Aorta (tissue), 5 donors: ENCODE results near the gene C22orf15. TPM values are rescaled to one million over a fixed set of nuclear protein-coding genes. Genes with fewer than 3 reads are reported as not detected.
A peak's percentile ranks its signal among the peaks of the same experiment; 100 is the strongest.

Source experiments
- ATAC-seq: fragments of 200-7000 bp; cut with Tn5 transposase; one replicate; pipeline ENCODE4 v1.9.1; 2022; ENCODE audit warnings: moderate library complexity; ENCODE audit not compliant: low FRiP score
- DNase-seq, 2 donors: peaks; one replicate each; pipeline ENCODE4 v3.0.0-alpha.2; 2020
- H3K27ac ChIP-seq, 2 donors: one replicate each; pipeline ENCODE4 v1.5.1; 2013; ENCODE audit warnings: low read length in 2 of 2, mild to moderate bottlenecking in 2 of 2, moderate library complexity in 2 of 2, control low read depth in 1 of 2, inconsistent platforms in 1 of 2, low read depth in 1 of 2
- H3K27me3 ChIP-seq, 2 donors: one replicate each; pipeline ENCODE4 v1.6.1; 2013; ENCODE audit warnings: control low read depth in 1 of 2, low read length in 1 of 2, mild to moderate bottlenecking in 1 of 2, moderate library complexity in 1 of 2; ENCODE audit not compliant: insufficient read depth in 2 of 2, control insufficient read depth in 1 of 2
- H3K36me3 ChIP-seq, 2 donors: one replicate each; pipeline ENCODE4 v1.6.1; 2013; ENCODE audit warnings: control low read depth in 1 of 2, low read length in 1 of 2, mild to moderate bottlenecking in 1 of 2; ENCODE audit not compliant: insufficient read depth in 2 of 2, control insufficient read depth in 1 of 2
- H3K4me1 ChIP-seq, 2 donors: one replicate each; pipeline ENCODE4 v1.6.1; 2013; ENCODE audit warnings: low read length in 2 of 2, control low read depth in 1 of 2, mild to moderate bottlenecking in 1 of 2, moderate library complexity in 1 of 2; ENCODE audit not compliant: insufficient read depth in 2 of 2, control insufficient read depth in 1 of 2
- H3K4me3 ChIP-seq, 2 donors: one replicate each; pipeline ENCODE4 v1.5.1; 2013; ENCODE audit warnings: low read length in 2 of 2, control low read depth in 1 of 2, mild to moderate bottlenecking in 1 of 2
- H3K9me3 ChIP-seq: one replicate; pipeline ENCODE4 v1.6.1; 2013; ENCODE audit warnings: mild to moderate bottlenecking, low read length; ENCODE audit not compliant: control insufficient read depth
- WGBS, 2 donors: extraction: QIAGEN DNeasy Blood & Tissue Kit; methylation state at CpG; one replicate each; pipeline ENCODE4 v1.1.7; 2013; 5-methylcytosine and 5-hydroxymethylcytosine counted together
- intact Hi-C, 2 donors: fragments of 100-400 bp; cut with DNase I; formaldehyde crosslinking; loops; one replicate each; pipeline versions ENCODE4 v1.14.2 to v1.15.0; 2022
- polyA plus RNA-seq, 2 donors: library from polyadenylated mRNA; stranded (reverse); fragments of 200-250 nt; gene quantifications; one replicate each; pipeline ENCODE4 v1.2.3, GENCODE V29; 2013
- total RNA-seq, 2 donors: library from RNA; stranded (reverse); fragmentation: NEBNext Ultra II Directional; extraction: Animal tissue kit (Norgen Biotek cat#: 25700); gene quantifications; one replicate each; pipeline ENCODE4 v1.2.1, GENCODE V29; 2021
- donor health status: healthy with polysubstance abuse.
- donor health status: Bipolar disorder and iron deficiency.
- donor health status: DM: no; HTN: no; CAD: no.
- donor health status: DM: no; HTN: no; CAD: no.
- donor health status: DM: yes; HTN: yes; CAD: no.

The C22orf15 gene
- total and polyA plus RNA-seq, 4 donors: 0.23 to 0.69 TPM; not detected in 2

DNA sequence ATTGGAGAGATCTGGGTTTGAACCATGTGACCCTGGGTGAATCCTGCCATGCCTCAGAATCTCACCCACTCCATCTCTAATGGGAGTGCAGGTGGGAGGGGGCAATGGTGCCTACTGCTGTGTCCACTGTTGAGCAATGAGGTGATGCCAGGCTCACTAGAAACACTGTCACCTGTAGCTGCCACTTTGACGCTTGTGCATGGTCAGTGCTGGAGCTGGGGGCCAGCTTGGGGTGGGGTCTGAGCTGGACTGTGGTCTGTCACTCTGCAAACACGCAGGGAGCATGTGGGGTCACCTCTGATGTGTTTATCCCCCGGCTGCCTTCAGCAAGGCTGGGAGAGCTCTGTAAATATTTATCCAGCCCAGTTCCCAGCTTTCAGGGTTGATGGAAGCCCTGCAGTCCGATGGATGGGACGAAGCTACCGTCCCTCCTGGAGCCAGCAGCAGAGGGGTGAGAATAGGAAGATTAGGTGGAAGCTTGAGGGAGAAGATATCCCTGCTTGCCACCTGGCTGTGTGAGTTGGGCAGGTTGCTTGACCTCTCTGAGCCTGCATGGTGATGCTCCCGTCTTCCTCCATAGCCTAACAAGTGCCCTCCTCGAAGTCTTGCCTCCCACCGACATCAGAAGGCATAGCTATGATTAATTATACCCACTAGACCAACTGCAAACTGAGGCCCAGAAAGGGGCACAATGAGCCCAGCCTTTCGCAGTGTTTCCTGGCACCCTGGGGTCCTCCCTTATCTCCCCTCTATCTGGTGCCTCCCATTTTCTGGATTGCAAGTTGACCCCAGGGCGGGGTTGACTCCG is 11.5 kb downstream of the C22orf15 start:
- Histone ChIP-seq H3K27me3 (no peaks in the 10 kb centered on the region), H3K4me1 (no peaks in the 10 kb centered on the region), H3K9me3 (no peaks in the 10 kb centered on the region), H3K36me3 (no peaks in the 10 kb centered on the region), H3K4me3 (no peak overlapping the region), H3K27ac (no peak overlapping the region)
- no peak for ATAC-seq
- intact Hi-C loops: no loop called here
- no peak for DNase-seq
- WGBS, 2 donors: 59 to 66% methylated on average over 12 of the region's 12 CpGs

DNA sequence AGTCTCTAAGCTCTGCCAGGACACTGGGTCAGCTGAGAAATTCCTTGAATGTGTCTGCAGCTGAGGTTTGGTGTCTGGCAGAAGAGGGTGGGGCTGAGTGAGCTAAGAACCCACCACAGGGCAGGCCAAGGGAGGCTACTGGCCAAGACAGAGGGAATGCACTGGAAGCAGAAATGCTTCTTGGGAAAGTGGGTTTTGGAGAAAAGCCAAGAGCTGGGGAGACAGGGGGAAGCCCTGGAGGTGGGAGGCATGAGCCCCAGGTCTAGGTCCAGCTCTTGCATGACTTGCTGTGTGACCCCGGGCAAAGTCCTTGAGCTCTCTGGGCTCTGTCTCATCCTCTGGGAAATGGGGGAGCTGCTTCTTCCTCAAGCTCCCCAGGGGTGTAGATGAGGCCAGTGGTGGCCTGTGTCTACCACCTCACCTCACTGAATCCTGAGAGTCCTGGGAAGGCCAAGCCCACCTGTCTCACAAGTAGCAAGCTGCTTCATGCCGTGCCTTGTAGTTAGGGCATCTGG is 12.2 kb downstream of the C22orf15 start:
- H3K4me1 ChIP-seq: no peaks in the 10 kb centered on the region
- ATAC-seq (no peak), DNase-seq (no peak)
- WGBS, 2 donors: 68 to 75% methylated on average over 2 of the region's 2 CpGs
- H3K9me3 ChIP-seq: no peaks in the 10 kb centered on the region
- H3K4me3 ChIP-seq: no peak overlapping the region
- intact Hi-C loops: no loop called here
- no peak overlapping the region for H3K27ac ChIP-seq
- H3K36me3 ChIP-seq: no peaks in the 10 kb centered on the region
- H3K27me3 ChIP-seq: no peaks in the 10 kb centered on the region

DNA sequence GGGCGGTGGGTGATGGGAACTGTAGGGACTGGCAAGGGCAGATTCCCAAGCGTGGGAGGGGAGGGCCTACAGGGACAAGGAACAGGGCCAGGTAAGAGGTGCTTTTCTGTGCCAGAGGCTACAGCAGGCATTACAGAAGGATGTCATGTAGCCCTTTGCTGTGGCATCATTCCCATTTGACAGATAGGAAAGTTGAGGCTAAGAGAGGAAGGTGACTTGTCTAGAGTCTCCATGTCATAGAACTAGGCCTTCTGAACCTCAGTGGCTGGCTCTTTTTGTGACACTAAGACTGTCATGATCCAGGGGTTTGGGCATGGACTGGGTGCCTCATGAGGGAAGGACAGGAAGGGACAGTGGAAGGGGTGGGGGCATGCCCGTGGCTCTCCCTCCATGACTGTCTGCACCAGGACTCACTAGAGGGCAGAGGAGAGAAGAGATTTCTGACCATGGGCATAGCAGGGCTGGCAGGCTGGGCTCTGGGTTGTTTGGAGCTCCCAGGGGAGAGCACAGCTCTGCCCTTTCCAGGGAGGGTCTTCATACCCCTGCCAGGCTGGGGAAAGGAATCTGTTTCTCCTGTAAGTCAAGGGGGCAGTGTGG is 13.1 kb downstream of the C22orf15 start:
- 83 to 87% methylated on average over 3 of the region's 3 CpGs for WGBS, 2 donors
- Histone ChIP-seq H3K27ac (no peak overlapping the region), H3K27me3 (no peaks in the 10 kb centered on the region), H3K9me3 (no peaks in the 10 kb centered on the region), H3K36me3 (no peaks in the 10 kb centered on the region), H3K4me1 (no peaks in the 10 kb centered on the region), H3K4me3 (no peak overlapping the region)
- intact Hi-C loops: no loop called here
- no peak for DNase-seq
- no peak for ATAC-seq

DNA sequence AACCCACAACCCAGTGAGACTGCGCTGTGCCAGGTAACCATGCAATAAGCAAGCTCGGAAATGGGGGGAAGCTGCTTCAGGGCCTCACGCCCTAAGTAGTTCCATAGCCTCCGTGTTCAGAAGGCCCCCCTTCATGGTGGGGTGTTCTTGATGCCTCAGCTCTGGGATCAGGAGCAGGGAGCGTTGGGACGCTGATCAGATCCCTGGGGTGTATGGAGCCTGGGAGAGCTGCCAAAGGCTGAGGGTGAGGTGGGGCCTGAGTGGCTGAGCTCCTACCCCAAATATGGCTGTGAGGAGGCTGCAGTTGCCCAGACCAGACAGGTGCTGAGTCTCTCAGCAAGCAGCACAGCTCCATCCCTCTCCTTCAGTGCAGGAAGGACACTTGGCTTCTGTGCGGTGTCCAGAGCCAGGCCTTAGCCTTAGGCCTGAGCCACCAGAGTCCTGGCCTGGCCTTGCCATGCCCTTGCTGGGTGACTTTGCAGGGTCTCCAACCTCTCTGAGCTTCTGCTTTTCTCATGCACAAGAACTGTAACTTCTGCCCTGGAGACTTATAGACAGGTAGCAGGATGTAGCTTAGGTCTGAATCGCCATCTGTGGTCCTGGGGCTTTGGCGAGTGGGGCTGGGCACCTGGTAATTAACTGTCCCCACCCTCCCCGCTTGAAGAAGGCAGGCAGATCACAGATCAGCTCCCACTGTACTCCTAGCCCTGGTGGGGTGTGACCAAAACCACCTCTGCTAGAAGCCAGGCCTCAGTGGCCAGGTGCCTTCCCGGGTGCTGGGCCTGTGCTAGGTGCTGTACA is 15.2 kb downstream of the C22orf15 start:
- Histone ChIP-seq H3K27ac (no peak overlapping the region), H3K27me3 (no peaks in the 10 kb centered on the region), H3K4me3 (no peak overlapping the region), H3K4me1 (no peaks in the 10 kb centered on the region), H3K36me3 (no peaks in the 10 kb centered on the region), H3K9me3 (no peaks in the 10 kb centered on the region)
- DNase-seq: no peak
- peak; percentile 6 for ATAC-seq
- WGBS, 2 donors: 64 to 70% methylated on average over 11 of the region's 11 CpGs
- intact Hi-C loops: no loop called here

DNA sequence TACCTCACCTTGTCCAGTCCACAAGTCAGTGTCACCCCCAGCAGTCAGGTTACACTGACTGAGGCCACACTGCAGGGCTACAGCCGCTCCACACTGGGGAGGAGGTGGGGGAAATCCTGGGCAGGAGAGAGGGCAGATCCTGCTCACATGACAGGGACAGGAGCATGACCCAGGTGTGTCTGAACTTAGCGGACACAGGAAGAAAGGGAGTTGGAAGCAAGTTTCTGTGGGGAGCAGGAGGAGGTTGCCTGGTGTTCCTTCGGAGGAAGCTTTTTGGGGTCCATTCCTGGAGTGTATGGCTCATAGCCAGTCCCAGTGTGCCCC is 15.7 kb downstream of the C22orf15 start:
- intact Hi-C loops: no loop called here
- Histone ChIP-seq H3K27ac (no peak overlapping the region), H3K4me1 (no peaks in the 10 kb centered on the region), H3K36me3 (no peaks in the 10 kb centered on the region), H3K9me3 (no peaks in the 10 kb centered on the region), H3K27me3 (no peaks in the 10 kb centered on the region), H3K4me3 (no peak overlapping the region)
- DNase-seq (no peak), ATAC-seq (no peak)
- 93 to 95% methylated on average over 3 of the region's 3 CpGs for WGBS, 2 donors

DNA sequence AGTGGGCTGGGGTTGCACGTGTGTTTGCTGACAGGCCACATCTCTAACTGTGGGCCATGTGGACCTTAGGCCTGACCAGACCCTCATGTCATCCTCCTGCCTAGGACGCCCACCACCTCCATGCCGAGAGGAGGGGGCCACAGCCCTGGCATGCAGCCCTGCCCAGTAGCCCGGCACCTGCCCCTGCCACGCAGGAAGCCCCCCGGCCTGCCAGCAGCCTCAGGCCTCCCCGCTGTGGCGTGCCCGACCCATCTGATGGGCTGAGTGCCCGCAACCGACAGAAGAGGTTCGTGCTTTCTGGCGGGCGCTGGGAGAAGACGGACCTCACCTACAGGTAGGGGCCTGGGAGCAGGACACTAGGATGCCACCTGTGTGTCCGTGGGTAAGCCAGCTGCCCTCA is 16.3 kb downstream of the C22orf15 start:
- intact Hi-C loops: no loop called here

DNA sequence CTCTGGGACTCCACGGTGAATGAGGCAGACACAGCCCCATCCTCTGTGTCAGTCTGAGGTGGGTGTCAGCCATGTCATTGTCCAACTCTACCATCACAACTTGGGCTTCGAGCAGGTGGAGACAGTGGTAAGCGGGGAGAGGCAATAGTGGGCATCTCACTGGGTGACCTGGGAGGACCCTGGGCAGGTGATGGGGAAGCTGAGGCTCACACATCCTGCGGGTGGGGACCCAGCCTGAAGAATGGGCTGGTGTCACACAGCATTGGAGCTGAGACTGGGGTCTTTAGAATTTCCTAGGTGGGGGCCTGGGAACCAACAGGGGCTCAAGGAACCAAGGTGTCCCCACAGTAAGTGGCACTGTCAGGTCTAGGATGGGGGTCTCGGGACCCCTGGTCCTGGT is 16.9 kb downstream of the C22orf15 start:
- H3K27ac ChIP-seq: no peak overlapping the region
- 89 to 95% methylated on average over 5 of the region's 5 CpGs for WGBS, 2 donors
- DNase-seq (no peak), ATAC-seq (no peak)
- no peaks in the 10 kb centered on the region for H3K36me3 ChIP-seq
- intact Hi-C loops: no loop called here
- H3K9me3 ChIP-seq: no peaks in the 10 kb centered on the region
- no peaks in the 10 kb centered on the region for H3K27me3 ChIP-seq
- no peaks in the 10 kb centered on the region for H3K4me1 ChIP-seq
- H3K4me3 ChIP-seq: no peak overlapping the region

More for the DNA sequence above, 16.3 kb downstream of the C22orf15 start:
- 92% methylated on average over 16 of the region's 16 CpGs for WGBS, 2 donors
- Histone ChIP-seq H3K27ac (no peak overlapping the region), H3K4me1 (no peaks in the 10 kb centered on the region), H3K9me3 (no peaks in the 10 kb centered on the region), H3K4me3 (no peak overlapping the region), H3K36me3 (no peaks in the 10 kb centered on the region), H3K27me3 (no peaks in the 10 kb centered on the region)
- no peak for DNase-seq
- ATAC-seq: no peak

DNA sequence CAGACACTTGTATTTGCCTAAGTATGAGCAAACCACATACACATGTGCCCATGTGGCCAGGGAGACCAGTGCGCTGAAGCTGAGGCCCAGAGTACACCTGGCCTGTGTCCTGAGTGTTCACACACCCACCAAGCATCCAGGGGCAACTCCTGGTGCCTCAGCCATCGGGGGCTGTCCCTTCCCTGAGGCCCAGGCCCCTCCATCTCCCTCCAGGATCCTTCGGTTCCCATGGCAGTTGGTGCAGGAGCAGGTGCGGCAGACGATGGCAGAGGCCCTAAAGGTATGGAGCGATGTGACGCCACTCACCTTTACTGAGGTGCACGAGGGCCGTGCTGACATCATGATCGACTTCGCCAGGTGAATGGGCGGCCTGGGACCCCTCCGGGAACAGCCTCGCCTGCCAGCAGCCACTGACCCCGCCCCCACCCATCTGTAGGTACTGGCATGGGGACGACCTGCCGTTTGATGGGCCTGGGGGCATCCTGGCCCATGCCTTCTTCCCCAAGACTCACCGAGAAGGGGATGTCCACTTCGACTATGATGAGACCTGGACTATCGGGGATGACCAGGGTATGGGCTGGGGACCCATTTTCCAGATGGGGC is 17.5 kb downstream of the C22orf15 start:
- DNase-seq: no peak
- H3K36me3 ChIP-seq: no peaks in the 10 kb centered on the region
- H3K4me1 ChIP-seq: no peaks in the 10 kb centered on the region
- H3K4me3 ChIP-seq: no peak overlapping the region
- 91 to 92% methylated on average over 20 of the region's 20 CpGs for WGBS, 2 donors
- H3K27me3 ChIP-seq: no peaks in the 10 kb centered on the region
- ATAC-seq: no peak
- intact Hi-C loops: no loop called here
- no peaks in the 10 kb centered on the region for H3K9me3 ChIP-seq
- H3K27ac ChIP-seq: no peak overlapping the region
